ENCODE measurements around the gene TMEM167A. TPM values are rescaled to one million over a fixed set of nuclear protein-coding genes. Genes with fewer than 3 reads are reported as not detected.

Gene TMEM167A
- total RNA-seq, 2 donors from 2014 or later: 31.7 to 50.1 TPM

- no peaks in the 10 kb centered on the region for H3K27me3 ChIP-seq
Observed at GRCh38 chr5:83096660-83097339, 19.6 kb upstream of the TMEM167A start.

GRCh38 chr5:83095957-83096539 lies 18.9 kb upstream of the TMEM167A start:
- no peak for DNase-seq (ENCODE audit: low spot score)
- Histone ChIP-seq H3K27me3 (no peaks in the 10 kb centered on the region), H3K27ac (peak overlapping the region in 1 of 2 donors; percentile 49), H3K9me3 (peaks cover 0 to 24% of the 10 kb centered on the region in 2 donors), H3K4me3 (no peak overlapping the region), H3K36me3 (no peaks in the 10 kb centered on the region), H3K4me1 (peaks cover 0 to 5% of the 10 kb centered on the region in 2 donors)
- no peak for TF ChIP-seq CTCF (IDR thresholded peaks at IDR 0.05)

More at GRCh38 chr5:83096660-83097339, 19.6 kb upstream of the TMEM167A start:
- TF ChIP-seq CTCF (IDR thresholded peaks at IDR 0.05): no peak
- peaks cover 0 to 24% of the 10 kb centered on the region in 2 donors for H3K9me3 ChIP-seq
- no peak for DNase-seq (ENCODE audit: low spot score)
- peak overlapping the region in 1 of 2 donors; percentile 49 for H3K27ac ChIP-seq
- no peak overlapping the region for H3K4me3 ChIP-seq
- no peaks in the 10 kb centered on the region for H3K36me3 ChIP-seq
- H3K4me1 ChIP-seq: peaks cover 0 to 5% of the 10 kb centered on the region in 2 donors

GRCh38 chr5:83095163-83095956 lies 18.2 kb upstream of the TMEM167A start:
- DNase-seq (ENCODE audit: low spot score): no peak
- Histone ChIP-seq H3K4me3 (no peak overlapping the region), H3K36me3 (no peaks in the 10 kb centered on the region), H3K4me1 (peaks cover 0 to 5% of the 10 kb centered on the region in 2 donors), H3K9me3 (peaks cover 0 to 24% of the 10 kb centered on the region in 2 donors), H3K27ac (peak overlapping the region in 1 of 2 donors; percentile 49), H3K27me3 (no peaks in the 10 kb centered on the region)
- TF ChIP-seq CTCF (IDR thresholded peaks at IDR 0.05): no peak

- Histone ChIP-seq H3K4me1 (peaks cover 0 to 5% of the 10 kb centered on the region in 2 donors), H3K27me3 (no peaks in the 10 kb centered on the region), H3K4me3 (no peak overlapping the region), H3K9me3 (peaks cover 0 to 24% of the 10 kb centered on the region in 2 donors), H3K36me3 (no peaks in the 10 kb centered on the region), H3K27ac (no peak overlapping the region)
- no peak for DNase-seq (ENCODE audit: low spot score)
- no peak for TF ChIP-seq CTCF (IDR thresholded peaks at IDR 0.05)
Observed at GRCh38 chr5:83093692-83094091, 16.5 kb upstream of the TMEM167A start.

- H3K4me1 ChIP-seq: peaks cover 0 to 5% of the 10 kb centered on the region in 2 donors
- H3K4me3 ChIP-seq: no peak overlapping the region
- no peaks in the 10 kb centered on the region for H3K36me3 ChIP-seq
- H3K27ac ChIP-seq: no peak overlapping the region
- peaks cover 0 to 24% of the 10 kb centered on the region in 2 donors for H3K9me3 ChIP-seq
- H3K27me3 ChIP-seq: no peaks in the 10 kb centered on the region
- no peak for TF ChIP-seq CTCF (IDR thresholded peaks at IDR 0.05)
- DNase-seq (ENCODE audit: low spot score): no peak
Observed at GRCh38 chr5:83092619-83093018, 15.4 kb upstream of the TMEM167A start.

All from right atrium auricular region (tissue), 2 donors.